Left ventricle myocardium inferior (tissue), 1 donor: ENCODE data around the gene ATG9B. TPM values are rescaled to one million over a fixed set of nuclear protein-coding genes. Genes with fewer than 3 reads are reported as not detected.
A peak's percentile ranks its signal among the peaks of the same experiment; 100 is the strongest.

Source experiments
- DNase-seq: peaks from one replicate; pipeline ENCODE4 v3.0.0-alpha.2; 2020
- H3K27ac ChIP-seq: fragments of 200-600 bp; replicated peaks from 2 replicates; pipeline ENCODE4 v1.8.0; 2021
- H3K27me3 ChIP-seq: fragments of 200-600 bp; 2 replicates; pipeline ENCODE4 v1.8.0; 2021; ENCODE audit warnings: low read depth
- H3K36me3 ChIP-seq: fragments of 200-600 bp; 2 replicates; pipeline ENCODE4 v1.8.0; 2021
- H3K4me1 ChIP-seq: fragments of 200-600 bp; 2 replicates; pipeline ENCODE4 v1.8.0; 2021
- H3K4me3 ChIP-seq: fragments of 200-600 bp; 2 replicates; pipeline ENCODE4 v1.8.0; 2021; ENCODE audit warnings: mild to moderate bottlenecking, moderate library complexity
- H3K9me3 ChIP-seq: fragments of 200-600 bp; replicated peaks from 2 replicates; pipeline ENCODE4 v1.8.0; 2021
- intact Hi-C: fragments of 100-400 bp; cut with micrococcal nuclease; formaldehyde crosslinking; loops from one replicate; pipeline ENCODE4 v1.11.0; 2022
- total RNA-seq: library from RNA; stranded (reverse); fragmentation: NEBNext Ultra II Directional; extraction: Animal tissue kit (Norgen Biotek cat#: 25700); gene quantifications from one replicate; pipeline ENCODE4 v1.2.1, GENCODE V29; 2021
- TF ChIP-seq, protein P1 (sequence below): fragments of 200-600 bp; IDR thresholded peaks from 2 replicates; pipeline ENCODE4 v1.8.0; 2021; ENCODE audit warnings: antibody characterized with exemption, mild to moderate bottlenecking, borderline replicate concordance
- donor health status: DM: no; HTN: yes; CAD: no; lungs with severe emphysema.

ATG9B gene
- total RNA-seq, 1 donor from 2014 or later = not detected

DNA sequence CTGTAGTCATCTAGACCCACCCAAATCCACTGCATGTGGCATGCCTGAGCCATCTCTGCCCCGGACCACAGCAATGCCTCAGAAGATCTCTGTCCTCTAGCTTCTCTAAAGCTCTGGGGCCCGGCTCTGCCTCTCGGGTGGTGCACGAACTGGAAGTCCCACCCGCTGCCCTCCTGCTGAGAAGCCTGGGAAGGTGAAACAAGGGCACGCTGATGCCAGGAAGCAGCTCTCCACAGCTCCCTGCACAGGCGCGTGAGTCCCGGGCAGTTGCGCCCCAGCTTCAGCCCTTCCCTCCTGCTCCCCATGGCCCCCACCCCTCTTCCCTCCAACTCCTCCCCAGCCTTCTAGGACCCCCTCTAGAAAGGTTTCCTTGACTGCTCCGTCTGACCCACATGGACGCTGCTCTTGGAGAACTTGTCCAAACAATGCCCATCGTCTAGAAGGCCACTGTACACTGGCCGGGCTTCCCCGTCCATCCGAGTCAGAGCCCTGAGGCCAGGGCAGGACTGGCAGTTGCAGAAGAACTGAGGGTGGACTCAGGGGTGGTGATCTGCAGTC, 58.9 kb downstream of the ATG9B start:
- no peaks in the 10 kb centered on the region for H3K36me3 ChIP-seq
- no peaks in the 10 kb centered on the region for H3K9me3 ChIP-seq
- peak overlapping the region; percentile 48 for H3K4me3 ChIP-seq
- peaks cover 77% of the 10 kb centered on the region for H3K27me3 ChIP-seq
- TF ChIP-seq, protein P1, sequence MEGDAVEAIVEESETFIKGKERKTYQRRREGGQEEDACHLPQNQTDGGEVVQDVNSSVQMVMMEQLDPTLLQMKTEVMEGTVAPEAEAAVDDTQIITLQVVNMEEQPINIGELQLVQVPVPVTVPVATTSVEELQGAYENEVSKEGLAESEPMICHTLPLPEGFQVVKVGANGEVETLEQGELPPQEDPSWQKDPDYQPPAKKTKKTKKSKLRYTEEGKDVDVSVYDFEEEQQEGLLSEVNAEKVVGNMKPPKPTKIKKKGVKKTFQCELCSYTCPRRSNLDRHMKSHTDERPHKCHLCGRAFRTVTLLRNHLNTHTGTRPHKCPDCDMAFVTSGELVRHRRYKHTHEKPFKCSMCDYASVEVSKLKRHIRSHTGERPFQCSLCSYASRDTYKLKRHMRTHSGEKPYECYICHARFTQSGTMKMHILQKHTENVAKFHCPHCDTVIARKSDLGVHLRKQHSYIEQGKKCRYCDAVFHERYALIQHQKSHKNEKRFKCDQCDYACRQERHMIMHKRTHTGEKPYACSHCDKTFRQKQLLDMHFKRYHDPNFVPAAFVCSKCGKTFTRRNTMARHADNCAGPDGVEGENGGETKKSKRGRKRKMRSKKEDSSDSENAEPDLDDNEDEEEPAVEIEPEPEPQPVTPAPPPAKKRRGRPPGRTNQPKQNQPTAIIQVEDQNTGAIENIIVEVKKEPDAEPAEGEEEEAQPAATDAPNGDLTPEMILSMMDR = no peak
- H3K4me1 ChIP-seq = peaks cover 97% of the 10 kb centered on the region
- peak; percentile 48 for DNase-seq
- intact Hi-C loops = no loop called here
- H3K27ac ChIP-seq = peak overlapping the region; percentile 96

Other genes with a start within 250 kb of the ATG9B start
- gene TMEM176B, start 224.1 kb downstream of the ATG9B start, total RNA-seq = 34.0 TPM
- gene TMEM176A, start 223.7 kb downstream of the ATG9B start, total RNA-seq = 18.5 TPM
- 0.36 TPM for gene AOC1, start 172.0 kb downstream of the ATG9B start, total RNA-seq
- gene KCNH2, start 46.2 kb downstream of the ATG9B start, total RNA-seq = 94.1 TPM
- 12.6 TPM for gene NOS3, start 33.5 kb downstream of the ATG9B start, total RNA-seq
- 28.3 TPM for gene ABCB8, start 4.0 kb upstream of the ATG9B start, total RNA-seq
- gene ASIC3, start 24.0 kb upstream of the ATG9B start, total RNA-seq = 5.3 TPM
- gene CDK5, start 33.4 kb upstream of the ATG9B start, total RNA-seq = 9.6 TPM
- 62.9 TPM for gene SLC4A2, start 35.1 kb upstream of the ATG9B start, total RNA-seq
- gene FASTK, start 56.3 kb upstream of the ATG9B start, total RNA-seq = 75.7 TPM
- 30.1 TPM for gene TMUB1, start 59.0 kb upstream of the ATG9B start, total RNA-seq
- 51.0 TPM for gene AGAP3, start 62.0 kb upstream of the ATG9B start, total RNA-seq
- gene GBX1, start 143.2 kb upstream of the ATG9B start, total RNA-seq = 1.9 TPM
- gene ASB10, start 162.8 kb upstream of the ATG9B start, total RNA-seq = 35.4 TPM
- gene H2BK1, start 186.0 kb upstream of the ATG9B start, total RNA-seq = not detected
- gene ABCF2, start 202.7 kb upstream of the ATG9B start, total RNA-seq = 30.5 TPM
- 17.3 TPM for gene CHPF2, start 208.0 kb upstream of the ATG9B start, total RNA-seq
- 104 TPM for gene SMARCD3, start 224.2 kb upstream of the ATG9B start, total RNA-seq